Esophagus (tissue), 2 donors: ENCODE results near the gene NRXN3. TPM values are rescaled to one million over a fixed set of nuclear protein-coding genes. Genes with fewer than 3 reads are reported as not detected.

Experiments
- H3K27ac ChIP-seq, 2 donors: one replicate each; pipeline ENCODE4 v1.5.1; 2013; ENCODE audit warnings: low read depth in 2 of 2, mild to moderate bottlenecking in 2 of 2, inconsistent platforms in 1 of 2, low read length in 1 of 2, moderate library complexity in 1 of 2
- H3K27me3 ChIP-seq, 2 donors: one replicate each; pipeline ENCODE4 v1.6.1; 2013; ENCODE audit warnings: low read length in 2 of 2, control low read depth in 1 of 2, mild to moderate bottlenecking in 1 of 2; ENCODE audit not compliant: insufficient read depth in 2 of 2, control insufficient read depth in 1 of 2
- H3K36me3 ChIP-seq, 2 donors: one replicate each; pipeline ENCODE4 v1.6.1; 2013; ENCODE audit warnings: low read length in 1 of 2; ENCODE audit not compliant: control insufficient read depth in 2 of 2, insufficient read depth in 2 of 2
- H3K4me1 ChIP-seq, 2 donors: one replicate each; pipeline ENCODE4 v1.6.1; 2013; ENCODE audit warnings: low read length in 1 of 2; ENCODE audit not compliant: control insufficient read depth in 2 of 2, insufficient read depth in 2 of 2
- H3K4me3 ChIP-seq, 2 donors: one replicate each; pipeline ENCODE4 v1.5.1; 2013; ENCODE audit warnings: low read length in 2 of 2, mild to moderate bottlenecking in 2 of 2, low read depth in 1 of 2, moderate library complexity in 1 of 2
- H3K9me3 ChIP-seq, 2 donors: one replicate each; pipeline ENCODE4 v1.6.1; 2013; ENCODE audit warnings: mild to moderate bottlenecking in 2 of 2, low read depth in 1 of 2, low read length in 1 of 2, moderate library complexity in 1 of 2; ENCODE audit not compliant: control insufficient read depth in 2 of 2, insufficient read depth in 1 of 2
- WGBS, 2 donors: extraction: QIAGEN DNeasy Blood & Tissue Kit; methylation state at CpG; one replicate each; pipeline ENCODE4 v1.1.7; 2013; 5-methylcytosine and 5-hydroxymethylcytosine counted together
- polyA plus RNA-seq, 2 donors: library from polyadenylated mRNA; stranded (reverse); fragments of 200-250 nt; gene quantifications; one replicate each; pipeline ENCODE4 v1.2.3, GENCODE V29; 2013
- donor health status: healthy with polysubstance abuse.
- donor health status: Bipolar disorder and iron deficiency.

Gene NRXN3
- polyA plus RNA-seq, 2 donors: 1.7 to 2.2 TPM

GRCh38 chr14:78788467-78789360, 618.5 kb downstream of the NRXN3 start:
- WGBS, 2 donors: 70 to 74% methylated on average over 2 of the region's 2 CpGs

GRCh38 chr14:78790271-78790670, 620.1 kb downstream of the NRXN3 start:
- 8 to 14% methylated on average over 2 of the region's 2 CpGs for WGBS, 2 donors
- no peaks in the 10 kb centered on the region for H3K4me1 ChIP-seq
- H3K27ac ChIP-seq: no peak overlapping the region
- H3K4me3 ChIP-seq: no peak overlapping the region
- H3K36me3 ChIP-seq: no peaks in the 10 kb centered on the region
- H3K9me3 ChIP-seq: no peaks in the 10 kb centered on the region
- no peaks in the 10 kb centered on the region for H3K27me3 ChIP-seq

More at GRCh38 chr14:78788467-78789360, 618.5 kb downstream of the NRXN3 start:
- Histone ChIP-seq H3K4me3 (no peak overlapping the region), H3K27me3 (no peaks in the 10 kb centered on the region), H3K9me3 (no peaks in the 10 kb centered on the region), H3K36me3 (no peaks in the 10 kb centered on the region), H3K27ac (no peak overlapping the region), H3K4me1 (no peaks in the 10 kb centered on the region)

- Histone ChIP-seq H3K4me3 (no peak overlapping the region), H3K27me3 (no peaks in the 10 kb centered on the region), H3K9me3 (no peaks in the 10 kb centered on the region), H3K27ac (no peak overlapping the region), H3K4me1 (no peaks in the 10 kb centered on the region), H3K36me3 (no peaks in the 10 kb centered on the region)
- 53 to 55% methylated on average over 5 of the region's 5 CpGs for WGBS, 2 donors
These were observed 628.6 kb downstream of the NRXN3 start for GRCh38 chr14:78798757-78799156.

- H3K27me3 ChIP-seq: no peaks in the 10 kb centered on the region
- no peak overlapping the region for H3K4me3 ChIP-seq
- WGBS, 2 donors: 22 to 23% methylated on average over 3 of the region's 3 CpGs
- H3K36me3 ChIP-seq: no peaks in the 10 kb centered on the region
- no peaks in the 10 kb centered on the region for H3K9me3 ChIP-seq
- no peak overlapping the region for H3K27ac ChIP-seq
- no peaks in the 10 kb centered on the region for H3K4me1 ChIP-seq
These were observed 635.4 kb downstream of the NRXN3 start for GRCh38 chr14:78805570-78805969.

GRCh38 chr14:78823035-78823434, 652.9 kb downstream of the NRXN3 start:
- 79 to 82% methylated on average over 3 of the region's 3 CpGs for WGBS, 2 donors
- Histone ChIP-seq H3K27ac (no peak overlapping the region), H3K36me3 (no peaks in the 10 kb centered on the region), H3K27me3 (no peaks in the 10 kb centered on the region), H3K4me1 (no peaks in the 10 kb centered on the region), H3K4me3 (no peak overlapping the region), H3K9me3 (no peaks in the 10 kb centered on the region)

GRCh38 chr14:78823516-78823915, 653.3 kb downstream of the NRXN3 start:
- whole genome bisulfite sequencing, 2 donors: 76 to 81% methylated on average over 2 of the region's 2 CpGs
- Histone ChIP-seq H3K4me3 (no peak overlapping the region), H3K9me3 (no peaks in the 10 kb centered on the region), H3K4me1 (no peaks in the 10 kb centered on the region), H3K27me3 (no peaks in the 10 kb centered on the region), H3K27ac (no peak overlapping the region), H3K36me3 (no peaks in the 10 kb centered on the region)

- Histone ChIP-seq H3K27ac (no peak overlapping the region), H3K27me3 (no peaks in the 10 kb centered on the region), H3K36me3 (no peaks in the 10 kb centered on the region), H3K9me3 (no peaks in the 10 kb centered on the region), H3K4me1 (no peaks in the 10 kb centered on the region), H3K4me3 (no peak overlapping the region)
- 87 to 91% methylated on average over 1 of the region's 1 CpG for WGBS, 2 donors
These were observed 659.1 kb downstream of the NRXN3 start for GRCh38 chr14:78829274-78829673.

- H3K36me3 ChIP-seq: no peaks in the 10 kb centered on the region
- no peak overlapping the region for H3K4me3 ChIP-seq
- no peaks in the 10 kb centered on the region for H3K4me1 ChIP-seq
- no peaks in the 10 kb centered on the region for H3K9me3 ChIP-seq
- WGBS, 2 donors: 56 to 60% methylated on average over 12 of the region's 12 CpGs
- H3K27ac ChIP-seq: no peak overlapping the region
- no peaks in the 10 kb centered on the region for H3K27me3 ChIP-seq
These were observed 664.7 kb downstream of the NRXN3 start for GRCh38 chr14:78834766-78835451.

- Histone ChIP-seq H3K4me1 (no peaks in the 10 kb centered on the region), H3K27me3 (no peaks in the 10 kb centered on the region), H3K27ac (no peak overlapping the region), H3K9me3 (no peaks in the 10 kb centered on the region), H3K4me3 (no peak overlapping the region), H3K36me3 (no peaks in the 10 kb centered on the region)
- 66 to 74% methylated on average over 1 of the region's 1 CpG for WGBS, 2 donors
These were observed 665.7 kb downstream of the NRXN3 start for GRCh38 chr14:78835909-78836308.
